ENCODE results near the gene CLNK.

CLNK gene

DNA sequence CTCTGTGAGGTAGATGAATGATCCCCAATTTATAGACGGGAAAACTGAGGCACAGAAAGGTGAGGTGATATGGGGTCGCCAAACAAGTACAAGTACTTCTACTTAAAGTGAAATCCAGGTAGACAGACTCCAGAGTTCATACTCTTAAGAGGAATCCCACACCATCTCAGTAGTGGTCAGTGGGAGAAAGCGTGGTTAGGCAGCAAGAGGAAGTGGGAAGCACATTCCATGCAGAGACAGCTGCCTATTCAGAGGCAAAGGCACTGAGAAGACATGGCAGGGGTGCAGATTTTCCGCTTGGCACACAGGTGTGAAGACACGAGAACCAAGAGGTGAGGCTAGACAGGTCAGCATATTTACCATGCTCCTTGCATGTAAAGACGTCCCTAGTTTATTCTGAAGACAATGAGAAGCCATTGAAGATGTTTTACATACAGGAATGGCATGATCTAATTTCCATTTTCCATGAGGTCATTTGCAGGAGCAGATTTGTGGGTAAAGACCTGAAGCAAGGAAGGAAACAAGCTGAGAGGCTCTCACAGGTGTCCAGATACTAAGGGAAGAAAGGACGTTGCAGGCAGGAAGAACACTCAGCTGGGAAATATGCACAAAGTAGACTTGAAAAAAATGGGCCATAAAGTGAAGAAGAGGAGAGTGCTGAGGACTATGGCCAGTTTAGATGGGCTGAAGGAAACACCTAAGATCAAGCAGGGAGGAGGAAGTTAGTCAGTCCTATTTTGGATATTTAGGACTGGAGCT lies 17.3 kb upstream of the CLNK start:
- DNase-seq (ENCODE audit: low read depth): no peak

DNA sequence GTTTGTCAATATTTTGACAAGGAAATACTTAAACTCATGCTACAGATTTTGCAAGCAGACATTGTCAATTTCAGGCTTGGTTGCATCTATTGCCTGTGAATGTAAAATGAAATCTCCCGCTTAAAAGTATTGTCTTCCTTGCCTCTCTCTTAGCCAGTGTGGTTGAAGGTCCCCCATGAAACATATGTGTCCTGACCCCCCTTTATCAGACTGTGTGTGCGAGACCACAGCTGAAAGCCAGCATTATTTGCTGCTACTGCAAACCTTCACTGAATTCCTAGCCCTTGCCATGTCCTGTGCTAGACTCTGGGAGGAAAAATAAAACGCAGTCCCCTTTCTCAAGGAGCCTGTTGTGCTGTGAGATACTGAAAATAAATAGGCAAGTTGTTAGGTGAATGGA lies 16.6 kb upstream of the CLNK start:
- no peak for DNase-seq (ENCODE audit: low read depth)

DNA sequence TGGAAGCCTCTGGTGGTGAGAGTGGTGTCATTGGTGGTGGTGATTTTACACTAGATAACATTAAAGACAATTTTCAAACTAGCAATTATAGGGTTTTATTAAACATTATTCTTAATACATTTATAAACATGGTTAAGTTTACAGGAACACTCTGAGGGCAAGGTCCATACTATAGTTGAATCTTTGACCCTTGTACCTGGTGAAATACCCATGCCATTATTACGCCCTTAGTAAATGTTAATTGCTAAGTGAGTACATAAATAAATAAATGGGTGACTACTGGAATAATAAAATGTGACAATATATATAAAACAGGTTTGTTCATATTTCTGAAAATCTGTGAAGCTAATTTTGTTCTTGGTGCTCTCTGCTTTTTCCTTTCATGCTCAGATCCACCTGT lies 13.6 kb upstream of the CLNK start:
- no peak for DNase-seq (ENCODE audit: low read depth)

DNA sequence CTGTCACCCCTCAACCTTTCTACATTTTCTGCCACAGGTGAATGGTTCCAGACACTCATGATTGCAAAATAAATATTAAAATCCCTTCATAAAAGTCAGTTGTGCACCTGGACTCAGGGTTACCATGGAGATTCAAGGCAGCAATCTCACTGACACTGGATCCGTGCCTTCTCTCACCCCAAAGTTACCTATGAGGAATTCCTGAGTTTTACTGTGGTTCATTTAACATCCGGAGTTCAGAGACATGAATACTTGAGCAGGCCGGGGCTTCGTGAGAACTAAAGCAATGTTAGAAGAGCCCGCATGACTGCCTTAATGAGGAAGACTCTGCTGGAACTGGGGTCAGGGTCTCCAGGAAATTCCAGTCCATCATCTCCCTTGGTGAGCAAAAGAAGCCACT lies 12.5 kb upstream of the CLNK start:
- no peak for DNase-seq (ENCODE audit: low read depth)

DNA sequence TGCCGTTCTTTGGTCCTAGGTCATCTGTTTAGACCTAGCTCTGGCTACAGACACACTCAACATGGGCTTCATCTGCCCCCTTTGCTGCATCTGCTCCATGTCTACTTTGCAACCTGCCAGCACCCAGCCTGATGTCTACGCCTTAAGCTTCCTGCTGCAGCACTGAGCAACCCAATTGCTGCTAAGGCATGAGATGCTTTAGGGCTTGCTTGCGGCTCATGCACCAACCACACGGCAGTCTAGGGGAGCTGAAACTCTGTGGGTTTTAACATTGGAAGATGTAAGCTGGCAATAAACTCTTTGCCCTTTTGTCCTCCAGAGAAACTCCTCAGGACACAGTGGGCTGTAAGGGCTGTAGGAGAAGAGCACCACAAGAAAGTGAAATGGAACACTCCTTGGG lies 11.7 kb upstream of the CLNK start:
- no peak for DNase-seq (ENCODE audit: low read depth)

DNA sequence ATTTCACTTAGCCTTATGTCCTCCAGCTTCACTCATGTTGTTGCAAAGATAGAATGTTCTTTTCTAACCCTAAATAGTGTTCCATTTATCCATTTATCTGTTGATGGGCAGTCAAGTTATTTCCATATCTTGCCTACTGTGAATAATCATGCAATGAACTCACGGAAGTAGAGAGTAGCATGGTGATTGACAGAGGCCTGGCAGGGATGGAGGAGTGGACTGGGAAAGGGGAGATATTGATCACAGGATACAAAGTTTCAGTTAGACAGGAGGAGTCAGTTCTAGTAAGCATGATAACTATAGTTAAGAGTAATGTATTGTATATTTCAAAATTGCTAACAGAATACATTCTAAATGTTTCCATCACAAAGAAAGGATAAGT lies 10.3 kb upstream of the CLNK start:
- no peak for DNase-seq (ENCODE audit: low read depth)

DNA sequence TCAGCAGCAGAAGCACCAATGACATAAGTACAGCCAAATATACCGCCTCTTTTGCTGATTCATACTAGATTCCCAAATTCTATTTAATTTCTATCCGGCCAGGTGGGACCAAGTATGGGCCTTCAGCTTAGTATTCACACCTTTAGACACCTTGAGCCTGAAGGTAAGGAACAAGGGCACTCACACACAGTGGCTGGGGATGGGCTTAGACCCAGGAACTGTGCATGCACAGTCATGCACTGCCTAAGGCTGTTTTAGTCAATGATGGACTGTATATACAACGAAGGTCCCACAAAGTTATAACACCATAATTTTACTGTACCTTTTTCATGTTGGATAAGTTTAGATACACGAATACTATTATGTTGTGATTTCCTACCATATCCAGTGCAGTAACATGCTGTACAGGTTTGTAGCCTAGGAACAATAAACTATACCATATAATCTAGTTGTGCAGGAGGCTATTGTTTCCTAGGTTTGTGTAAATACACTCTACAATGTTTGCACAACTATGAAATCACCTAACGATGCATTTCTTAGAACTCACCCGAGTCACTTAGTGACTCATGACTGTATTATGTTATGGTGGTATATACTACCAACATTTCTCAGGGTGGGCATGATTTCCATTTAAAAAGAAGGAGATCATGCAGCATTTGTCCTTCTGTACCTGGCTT lies 9.7 kb upstream of the CLNK start:
- no peak for DNase-seq (ENCODE audit: low read depth)

DNA sequence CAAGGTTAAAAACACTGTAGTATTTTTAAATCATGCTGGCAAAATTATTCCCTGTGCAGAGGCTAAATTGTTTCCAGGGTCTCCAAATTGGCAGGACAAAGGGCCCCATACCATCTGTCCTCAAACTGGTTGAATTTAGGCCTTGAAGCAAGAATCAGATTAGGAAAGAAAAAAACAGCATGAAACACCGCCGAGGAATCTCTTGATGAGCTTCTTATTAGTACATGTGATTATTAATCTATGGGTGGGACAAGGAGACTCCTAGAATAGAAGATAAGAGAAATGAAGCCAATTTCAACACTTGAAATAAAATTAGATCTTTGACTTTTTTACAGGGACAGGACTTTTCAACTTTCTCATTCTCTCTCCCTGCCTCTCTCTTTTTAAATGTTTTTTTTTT lies 7.1 kb upstream of the CLNK start:
- DNase-seq (ENCODE audit: low read depth): no peak

DNA sequence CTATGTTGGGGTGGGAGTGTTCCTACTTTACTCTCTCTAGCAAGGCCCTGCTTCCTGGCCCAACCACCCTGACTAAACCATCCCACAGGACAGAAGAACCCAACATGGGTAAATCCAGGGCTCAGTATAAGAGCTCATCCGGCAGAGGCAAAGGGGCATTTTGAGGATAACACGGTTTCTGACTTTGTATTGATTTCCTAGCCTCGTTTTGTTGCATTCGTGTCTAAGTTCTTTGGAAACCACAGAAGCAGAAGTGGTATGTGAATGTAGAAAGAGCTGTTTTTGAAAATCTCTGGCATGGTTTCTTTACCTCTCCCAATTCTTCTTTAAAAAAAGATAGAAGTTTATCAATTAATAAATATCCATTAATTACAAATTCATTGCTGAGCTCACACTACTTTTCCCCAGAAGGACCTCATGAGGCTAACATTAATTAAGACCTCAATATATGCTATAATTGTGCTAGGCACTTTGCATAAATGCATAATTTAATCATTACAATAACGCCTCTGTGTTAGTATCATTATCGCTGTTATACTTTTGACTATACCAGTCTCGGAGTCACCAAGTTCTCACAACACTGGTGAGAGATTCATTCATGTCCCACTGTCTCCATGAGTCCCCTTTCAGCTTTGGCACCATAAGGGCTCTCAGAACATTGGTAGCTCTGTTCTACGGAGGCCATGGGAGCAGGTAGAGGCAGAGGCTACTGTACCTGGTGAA lies 5.8 kb upstream of the CLNK start:
- DNase-seq (ENCODE audit: low read depth): no peak

DNA sequence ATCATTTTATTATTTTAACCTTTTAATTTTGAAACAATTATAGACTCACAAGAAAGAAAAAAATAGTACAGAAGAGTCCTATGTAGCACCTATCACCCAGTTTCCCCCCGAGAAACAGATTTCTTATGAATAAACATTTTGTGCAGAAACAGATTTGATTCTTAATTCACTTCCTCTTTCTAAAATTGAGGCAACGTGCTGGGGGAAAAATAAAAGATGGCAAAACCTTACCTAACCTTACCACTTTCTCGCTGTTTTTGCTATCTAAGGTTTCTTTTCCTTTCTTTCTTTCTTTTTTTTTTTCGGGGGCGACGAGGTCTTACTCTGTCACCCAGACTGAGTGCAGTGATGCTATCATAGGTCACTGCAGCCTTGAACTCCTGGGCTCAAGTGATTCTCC lies 4.3 kb upstream of the CLNK start:
- no peak for DNase-seq (ENCODE audit: low read depth)

DNA sequence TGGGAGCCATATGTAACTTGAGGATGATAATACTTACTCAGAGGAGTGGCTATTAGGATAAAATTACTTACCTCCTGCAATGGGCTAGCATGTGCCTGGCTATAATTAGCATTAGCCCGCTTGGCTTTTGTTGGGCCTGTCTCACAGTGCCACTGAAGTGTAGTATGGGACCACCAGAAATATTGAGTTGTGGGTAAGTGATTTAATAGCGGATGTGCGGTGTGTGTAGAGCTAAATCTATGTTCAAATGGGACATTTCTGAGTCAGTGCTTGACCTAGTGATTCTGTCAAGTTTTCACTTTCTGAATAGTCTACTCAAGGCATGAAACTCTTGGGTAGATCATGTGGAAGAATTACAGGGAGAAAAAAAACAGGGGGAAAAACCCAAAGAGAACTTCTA lies 3.5 kb upstream of the CLNK start:
- no peak for DNase-seq (ENCODE audit: low read depth)

DNA sequence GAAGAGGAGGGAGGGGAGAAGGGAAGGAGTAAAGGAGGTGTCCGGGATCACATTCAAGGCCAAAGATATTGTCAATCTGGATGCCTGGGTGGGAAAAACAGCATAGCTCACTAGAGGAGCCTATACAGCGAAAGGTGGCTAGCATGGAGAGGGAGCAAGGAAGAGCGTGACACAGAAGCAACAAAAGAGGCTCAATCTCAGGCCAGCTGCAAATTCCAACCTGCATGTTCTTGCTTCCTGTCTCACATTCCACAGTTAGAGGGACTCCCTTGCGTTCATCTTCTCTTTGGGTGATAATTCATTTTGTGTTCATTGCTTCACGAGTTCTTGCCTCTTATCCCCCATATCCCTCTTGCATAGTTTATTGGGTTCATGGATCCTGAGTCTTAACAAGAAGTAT lies 3.0 kb upstream of the CLNK start:
- no peak for DNase-seq (ENCODE audit: low read depth)

DNA sequence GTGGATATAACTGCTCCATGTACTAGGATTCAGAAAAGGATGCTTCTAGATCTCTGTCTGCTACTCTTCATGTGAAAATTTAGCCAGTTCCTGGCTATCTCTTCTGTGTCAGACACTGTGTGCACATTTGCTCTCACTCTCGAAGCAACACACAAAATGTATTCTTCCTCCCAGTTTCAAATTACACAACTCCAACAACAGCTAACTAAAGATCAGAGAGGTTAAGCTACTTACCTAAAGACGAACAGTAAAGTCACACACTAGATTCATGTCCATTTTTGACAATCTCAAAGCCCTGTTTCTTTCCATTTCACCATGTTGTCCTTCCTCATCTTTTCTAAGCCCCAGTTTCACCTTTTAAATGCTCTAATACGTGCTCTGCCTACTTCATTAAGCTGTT lies 2.2 kb downstream of the CLNK start:
- DNase-seq (ENCODE audit: low read depth): no peak

DNA sequence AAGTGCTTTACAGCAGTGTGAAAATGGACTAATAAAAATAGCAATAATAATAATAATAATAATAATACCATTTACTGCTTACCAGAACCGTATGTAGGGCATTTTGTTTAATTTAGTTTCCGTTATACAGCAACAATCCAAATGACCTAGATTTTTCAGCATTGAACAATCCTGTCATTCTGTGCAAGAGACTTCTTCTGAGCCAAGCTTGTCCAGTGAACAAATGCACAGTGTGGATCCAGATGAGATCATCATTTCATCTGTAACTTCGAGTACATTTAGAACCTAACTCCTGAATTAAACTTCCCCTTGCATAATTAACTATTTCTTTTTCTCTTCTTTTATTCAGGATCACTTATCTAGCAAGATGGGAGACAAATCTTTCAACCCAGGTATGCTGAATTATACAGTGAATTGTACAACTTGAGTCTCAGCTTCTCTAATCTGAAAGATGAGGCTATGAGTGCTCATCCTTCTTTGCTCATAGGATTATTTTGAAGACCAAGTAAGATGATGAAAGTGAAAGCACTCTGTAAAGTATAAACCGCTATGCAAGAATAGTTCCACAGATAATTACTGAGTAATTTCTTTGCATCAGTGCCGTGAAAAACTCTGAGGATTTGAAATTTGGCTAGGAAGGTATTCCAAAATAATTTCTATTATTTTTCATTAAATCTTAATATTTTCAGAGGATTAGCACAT lies 6.6 kb downstream of the CLNK start:
- DNase-seq (ENCODE audit: low read depth): no peak

DNA sequence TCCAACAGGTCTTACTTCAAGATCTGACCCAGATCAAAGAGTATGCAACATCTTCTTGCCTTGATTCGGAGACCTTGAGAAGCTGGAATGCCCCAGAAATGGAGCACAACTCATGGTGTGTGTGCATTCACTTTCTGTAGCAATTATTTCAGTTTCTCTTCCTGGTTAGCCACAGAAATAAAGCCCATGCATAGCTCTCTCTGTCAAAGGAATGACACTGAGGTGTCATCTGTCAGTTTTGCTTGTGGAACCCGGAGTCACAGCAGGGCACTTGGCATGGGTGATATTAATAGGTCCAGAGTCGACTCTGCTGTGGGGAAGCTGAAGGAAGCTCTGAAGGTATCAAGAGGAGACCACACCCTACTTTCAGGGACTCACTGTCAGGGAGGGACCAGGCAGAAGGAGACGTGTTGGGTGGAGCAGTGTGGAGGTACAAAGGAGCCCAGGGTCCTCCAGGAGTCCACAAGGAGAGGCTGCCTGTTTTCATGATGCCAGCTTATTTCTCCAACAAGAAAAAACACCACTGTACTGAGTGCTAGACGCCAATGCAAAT lies 10.7 kb downstream of the CLNK start:
- no peak for DNase-seq (ENCODE audit: low read depth)

DNA sequence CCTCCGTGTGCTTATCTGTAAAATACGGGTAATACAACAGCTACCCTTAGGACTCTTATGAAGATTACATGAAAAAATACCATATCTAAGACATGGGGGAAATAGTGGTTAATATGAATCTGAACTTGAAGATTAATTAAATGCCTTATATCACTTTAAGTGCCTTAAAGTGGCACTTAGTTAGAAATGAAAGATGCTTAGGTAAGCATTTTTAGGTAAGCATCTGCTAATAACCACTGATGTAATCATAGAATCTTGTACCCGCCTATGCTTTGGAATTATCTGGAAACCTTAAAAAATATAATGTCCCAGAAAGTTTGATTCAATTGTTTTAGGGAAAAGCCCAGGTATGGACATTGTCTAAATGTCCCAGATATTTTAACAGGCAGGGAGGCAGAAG lies 12.2 kb downstream of the CLNK start:
- no peak for DNase-seq (ENCODE audit: low read depth)

DNA sequence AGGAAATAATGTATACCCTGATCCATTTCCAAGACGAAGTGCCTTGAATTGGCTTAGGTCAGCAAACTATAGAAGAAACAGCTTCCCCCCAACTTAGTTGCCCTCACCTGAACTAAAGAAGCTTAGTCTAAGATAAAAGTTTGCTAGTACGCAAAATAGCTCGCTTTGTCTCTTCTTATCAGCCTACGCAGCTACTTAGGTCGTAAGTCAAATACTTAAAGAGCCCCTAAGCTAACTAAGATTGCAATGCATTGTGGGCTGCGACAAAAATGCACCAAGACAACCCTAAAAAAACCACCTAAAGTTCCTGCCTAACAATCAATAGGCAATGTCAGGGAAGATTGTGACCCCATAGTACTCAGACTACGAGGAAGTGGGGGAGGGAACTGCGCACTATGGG lies 12.8 kb downstream of the CLNK start:
- no peak for DNase-seq (ENCODE audit: low read depth)

DNA sequence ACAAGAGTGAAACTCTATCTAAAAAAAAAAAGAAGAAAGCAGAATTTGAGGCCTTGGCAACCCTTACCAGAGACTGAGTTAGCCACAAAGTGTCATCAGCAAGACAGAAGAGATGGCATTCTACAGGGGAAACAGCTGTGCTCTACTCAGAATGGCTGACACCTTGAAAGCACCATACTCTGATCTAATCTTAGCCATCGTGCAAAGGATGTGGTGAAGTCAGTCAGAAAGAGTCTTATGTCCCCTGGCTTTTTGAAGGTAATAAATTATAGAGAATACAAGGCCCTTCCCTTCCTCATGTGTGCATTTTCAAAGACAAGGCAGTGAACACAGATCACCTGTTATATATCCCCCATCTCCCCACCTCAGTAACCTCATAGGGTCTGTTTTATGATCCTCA lies 13.2 kb downstream of the CLNK start:
- no peak for DNase-seq (ENCODE audit: low read depth)

DNA sequence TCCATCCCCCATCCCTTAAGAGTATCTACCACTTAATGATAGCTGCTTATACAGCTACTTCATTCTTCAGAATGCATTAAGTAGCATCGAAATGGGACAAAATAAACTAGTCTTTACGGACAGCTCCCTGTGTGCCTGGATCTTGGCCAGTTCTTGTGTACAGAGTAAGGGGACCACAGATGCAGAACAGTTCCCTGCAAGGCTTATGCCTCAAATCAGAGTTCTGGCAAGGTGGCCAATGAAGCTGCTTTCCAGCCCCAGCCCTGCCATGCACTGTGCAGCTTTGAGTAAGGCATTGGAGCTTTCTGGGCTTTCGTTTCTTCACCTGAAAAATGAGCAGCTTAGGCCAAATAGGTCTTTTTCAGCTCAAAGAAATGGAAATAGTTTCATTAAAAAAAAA lies 14.2 kb downstream of the CLNK start:
- no peak for DNase-seq (ENCODE audit: low read depth)

DNA sequence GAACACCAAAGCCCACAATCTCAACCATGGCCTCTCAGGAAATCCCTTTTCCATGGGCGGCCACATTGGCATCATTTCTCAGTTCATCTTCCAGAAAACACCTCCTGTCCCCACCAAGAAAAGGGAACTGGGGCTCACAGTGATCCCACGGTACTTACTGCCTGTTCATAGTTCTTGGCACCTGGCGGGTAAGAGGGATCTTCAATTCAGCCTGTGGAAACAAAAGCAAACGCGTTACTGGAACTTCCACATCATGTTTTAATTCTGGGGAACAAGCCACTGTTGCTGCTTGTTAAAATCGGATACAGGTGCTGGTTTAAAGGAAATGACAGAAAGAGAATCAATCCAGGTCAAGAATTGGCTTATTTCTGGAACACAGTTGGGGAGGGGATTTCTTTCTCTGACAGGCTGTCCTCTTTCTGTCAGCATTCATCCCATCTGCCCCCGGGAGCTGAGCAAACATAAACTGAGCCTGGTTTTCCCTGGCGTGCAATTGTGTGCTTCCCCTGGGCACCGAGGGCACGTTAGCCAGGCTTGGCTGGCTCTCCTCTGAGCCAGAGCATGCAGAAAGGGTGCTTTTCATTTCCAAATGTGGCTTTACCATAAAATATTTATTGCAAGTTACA lies 16.8 kb downstream of the CLNK start:
- DNase-seq (ENCODE audit: low read depth): no peak

DNA sequence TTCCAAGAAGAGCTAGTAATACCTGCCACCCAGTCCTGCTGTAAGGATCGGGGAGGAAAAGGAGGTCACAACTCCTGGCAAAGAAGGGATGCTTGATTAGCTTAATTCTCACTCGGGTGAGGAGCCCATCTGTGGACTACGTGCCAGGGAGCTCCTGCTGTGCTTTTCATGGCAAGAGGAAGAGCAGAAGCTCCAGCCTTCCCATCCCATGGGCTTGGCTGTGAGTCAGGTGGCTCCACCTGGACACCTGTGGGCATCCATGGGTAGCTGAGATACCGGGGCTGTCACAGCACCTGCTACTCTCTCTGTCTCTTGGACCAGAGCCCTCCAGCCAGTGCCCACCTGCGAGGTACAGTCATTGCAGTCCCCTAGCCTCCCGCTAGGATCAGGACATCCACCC lies 18.0 kb downstream of the CLNK start:
- no peak for DNase-seq (ENCODE audit: low read depth)

DNA sequence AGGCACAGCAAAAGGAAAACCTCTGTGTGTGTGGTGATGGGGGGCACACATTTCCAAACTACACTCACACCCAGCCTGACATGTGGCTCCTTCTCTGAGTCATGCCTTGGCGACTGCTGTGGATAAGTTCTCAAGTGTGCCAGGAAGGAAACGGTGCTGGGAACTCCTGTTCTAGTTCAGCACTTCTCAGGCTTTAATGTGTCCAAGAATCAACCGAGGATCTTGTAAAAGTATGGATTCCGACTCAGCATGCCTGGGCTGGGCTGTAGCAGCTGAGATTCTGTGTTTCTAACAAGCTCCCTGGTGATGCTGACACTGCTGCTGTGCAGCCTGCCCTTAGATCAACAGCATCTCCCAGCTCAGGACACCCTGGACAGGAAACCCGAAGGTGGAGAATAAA lies 20.2 kb downstream of the CLNK start:
- no peak for DNase-seq (ENCODE audit: low read depth)

Measured in stimulated activated CD8-positive, alpha-beta memory T cell treated with anti-CD3 and anti-CD28 coated beads, Interleukin-12 subunit alpha, Interleukin-12 subunit beta, amount 100 ng/mL, for 4 hours (primary cell).